ENCODE data around the gene EPO.
"Not testable (repeated sequence)": the region's sequence is repeated elsewhere in the genome, so short reads cannot be mapped to it uniquely, and the experiment has no call there.

The EPO gene

DNA sequence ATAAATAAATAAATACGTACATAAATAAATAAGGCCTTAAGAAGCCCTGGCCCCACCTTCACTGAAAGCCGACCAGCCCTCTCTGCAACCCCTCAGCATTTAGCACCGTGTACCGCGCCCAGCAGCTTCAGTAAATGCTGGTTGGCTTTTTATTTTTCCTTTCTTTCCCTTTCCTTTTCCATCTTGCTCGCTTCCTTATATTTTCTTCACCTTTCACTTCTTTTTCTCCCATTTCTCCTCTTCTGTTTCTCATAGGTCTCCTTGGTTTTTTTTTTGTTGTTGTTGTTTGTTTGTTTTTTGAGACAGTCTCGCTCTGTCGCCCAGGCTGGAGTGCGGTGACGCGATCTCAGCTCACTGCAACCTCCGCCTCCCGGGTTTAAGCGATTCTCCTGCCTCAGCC is 24.3 kb downstream of the EPO start:
- DNase-seq = no peak

DNA sequence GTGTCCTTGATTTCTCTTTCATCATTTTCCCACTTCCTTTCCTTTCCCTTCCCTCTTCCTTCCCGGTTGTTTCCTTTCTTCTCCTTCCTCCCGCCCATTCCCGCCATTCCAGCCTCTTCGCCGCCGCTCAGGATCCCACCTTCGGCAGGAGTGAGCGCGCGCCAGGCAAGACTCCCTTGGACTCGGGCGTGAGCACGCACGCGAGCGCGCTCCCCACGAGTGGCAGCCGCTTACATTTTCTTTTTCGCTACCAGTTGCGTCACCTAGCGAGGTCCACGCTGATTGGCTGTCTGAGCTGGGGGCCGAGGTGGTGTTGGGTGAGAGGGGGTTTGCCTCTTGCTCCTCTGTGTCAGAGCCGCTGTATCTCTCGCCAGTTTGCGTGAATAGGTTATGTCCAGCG is 24.9 kb downstream of the EPO start:
- peak; percentile 42 to 52 for DNase-seq

DNA sequence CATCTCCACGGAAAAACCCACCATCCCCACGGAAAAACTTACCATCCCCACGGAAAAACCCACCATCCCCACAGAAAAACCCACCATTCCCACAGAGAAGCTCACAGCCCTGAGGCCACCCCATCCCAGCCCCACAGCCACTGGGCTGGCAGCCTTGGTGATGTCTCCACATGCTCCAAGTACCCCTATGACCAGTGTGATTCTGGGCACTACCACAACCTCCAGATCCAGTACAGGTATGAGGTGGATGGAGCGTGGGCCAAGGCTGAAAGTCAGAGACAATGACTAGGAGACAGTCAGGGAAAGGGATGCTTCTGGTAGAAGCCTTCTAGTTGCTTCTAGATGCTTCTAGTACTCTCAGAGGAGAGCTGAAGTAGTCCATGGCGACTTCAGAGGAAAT is 32.7 kb downstream of the EPO start:
- DNase-seq = no peak

DNA sequence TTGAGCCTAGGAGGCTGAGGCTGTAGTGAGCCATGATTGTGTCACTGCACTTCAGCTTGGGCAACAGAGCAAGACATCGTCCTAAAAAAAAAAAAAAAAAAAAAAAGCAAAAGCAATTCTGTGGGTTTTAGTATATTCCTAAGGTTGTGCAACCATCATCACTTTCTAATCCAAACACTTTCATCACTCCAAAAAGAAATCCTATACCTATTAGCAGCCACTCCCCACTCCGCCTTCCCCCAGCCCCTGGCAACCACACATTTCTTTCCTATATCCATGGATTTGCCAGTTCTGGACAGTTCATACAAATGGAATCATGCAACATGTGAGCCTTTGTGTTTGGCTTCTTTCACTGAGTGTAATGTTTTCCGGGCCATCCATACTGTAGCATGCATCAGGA is 33.5 kb downstream of the EPO start:
- no peak for DNase-seq

DNA sequence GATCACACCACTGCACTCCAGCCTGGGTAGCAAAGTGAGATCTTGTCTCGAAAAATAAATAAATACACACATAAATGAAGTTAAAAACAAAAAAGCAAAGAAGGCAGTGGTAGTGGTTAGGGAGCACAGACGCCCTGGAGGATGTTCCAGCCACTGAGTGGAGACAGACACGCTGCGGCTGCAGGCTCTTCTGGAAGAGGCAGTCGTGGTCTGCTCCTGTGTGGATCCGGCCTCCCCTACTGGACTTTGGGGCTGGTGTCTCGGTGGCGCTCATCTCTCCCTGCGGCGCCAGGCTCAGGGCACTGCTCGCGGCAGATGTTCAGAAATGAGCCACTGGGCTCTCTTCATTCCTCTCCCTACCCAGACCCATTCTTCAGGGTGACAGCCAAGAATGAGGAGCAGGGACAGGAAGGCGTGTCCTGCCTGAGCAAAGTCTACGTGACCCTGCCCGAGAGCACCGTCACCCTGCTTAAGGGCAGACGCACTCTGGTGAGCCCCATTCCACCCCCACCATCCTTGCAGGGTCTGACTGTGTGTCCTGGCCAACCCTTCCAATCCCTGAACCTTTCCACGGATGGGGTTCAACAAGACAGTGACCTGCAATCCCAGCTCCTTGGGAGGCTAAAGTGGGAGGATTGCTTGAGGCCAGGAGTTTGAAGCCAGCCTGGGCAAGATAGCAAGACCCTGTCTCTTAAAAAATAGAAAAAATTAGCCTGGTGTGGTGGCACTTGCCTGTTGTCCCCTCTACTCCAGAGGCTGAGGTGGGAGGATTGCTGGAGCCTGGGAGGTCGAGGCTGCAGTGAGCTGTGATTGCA is 39.3 kb downstream of the EPO start:
- no peak for DNase-seq

DNA sequence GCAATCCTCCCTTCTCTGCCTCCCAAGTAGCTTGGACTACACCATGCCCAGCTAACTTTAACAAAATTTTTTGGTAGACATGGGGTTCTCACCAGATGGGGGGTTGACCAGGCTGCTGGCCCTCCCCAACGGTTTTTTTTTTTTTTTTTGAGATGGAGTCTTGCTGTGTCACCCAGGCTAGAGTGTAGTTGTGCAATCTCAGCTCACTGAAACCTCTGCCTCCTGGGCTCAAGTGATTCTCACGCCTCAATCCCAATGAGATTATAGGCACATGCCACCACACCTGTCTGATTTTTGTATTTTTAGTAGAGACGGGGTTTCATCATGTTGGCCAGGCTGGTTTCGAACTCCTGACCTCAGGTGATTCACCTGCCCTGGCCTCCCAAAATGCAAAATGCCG is 42.6 kb downstream of the EPO start:
- DNase-seq = not testable (repeated sequence)

DNA sequence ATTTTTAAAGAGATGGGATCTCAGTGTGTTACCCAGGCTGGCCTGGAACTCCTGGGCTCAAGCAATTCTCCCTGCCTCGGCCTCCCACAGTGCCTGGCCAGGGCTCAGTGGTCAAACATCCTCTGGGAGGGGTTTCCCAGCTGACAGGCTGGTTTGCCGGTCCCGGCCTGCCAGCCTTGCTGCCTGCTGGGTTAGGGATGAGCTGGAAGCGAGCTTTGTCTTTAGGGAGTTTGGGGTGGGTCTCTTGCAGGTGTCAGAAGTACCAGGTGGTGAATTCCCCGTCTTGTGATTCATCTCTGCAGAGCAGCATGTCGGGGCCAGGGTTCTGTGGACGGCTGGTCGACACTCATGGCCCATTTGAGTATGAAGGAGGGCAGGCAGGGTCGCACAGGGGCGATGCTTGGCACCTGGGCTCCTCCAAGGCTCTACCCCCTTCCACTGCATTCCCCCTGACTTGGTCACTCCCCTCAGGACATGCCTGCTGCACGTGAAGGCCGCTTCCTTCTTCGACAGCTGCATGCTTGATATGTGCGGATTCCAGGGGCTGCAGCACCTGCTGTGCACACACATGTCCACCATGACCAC is 43.4 kb downstream of the EPO start:
- peak in 1 of 2 experiments; percentile 1 for DNase-seq

DNA sequence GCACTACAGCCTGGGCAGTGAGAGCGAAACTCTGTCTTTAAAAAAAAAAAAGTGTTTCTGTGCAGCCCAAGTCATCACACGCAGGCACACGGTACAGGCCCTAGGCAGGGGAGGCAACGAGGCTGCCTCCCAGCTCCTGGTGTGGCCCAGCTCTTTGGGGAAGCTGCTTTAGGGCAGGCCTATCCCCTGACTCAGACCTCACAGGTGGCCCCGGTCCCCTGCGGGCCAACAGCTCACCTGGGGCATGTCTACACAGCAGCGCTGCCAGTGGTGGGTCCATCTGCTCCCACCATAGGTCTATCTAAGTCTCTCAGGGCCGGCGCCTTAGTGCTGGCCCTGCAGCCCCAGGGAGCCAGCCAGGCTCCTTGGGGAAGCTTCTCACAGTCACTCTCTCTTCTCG is 44.6 kb downstream of the EPO start:
- no peak for DNase-seq

DNA sequence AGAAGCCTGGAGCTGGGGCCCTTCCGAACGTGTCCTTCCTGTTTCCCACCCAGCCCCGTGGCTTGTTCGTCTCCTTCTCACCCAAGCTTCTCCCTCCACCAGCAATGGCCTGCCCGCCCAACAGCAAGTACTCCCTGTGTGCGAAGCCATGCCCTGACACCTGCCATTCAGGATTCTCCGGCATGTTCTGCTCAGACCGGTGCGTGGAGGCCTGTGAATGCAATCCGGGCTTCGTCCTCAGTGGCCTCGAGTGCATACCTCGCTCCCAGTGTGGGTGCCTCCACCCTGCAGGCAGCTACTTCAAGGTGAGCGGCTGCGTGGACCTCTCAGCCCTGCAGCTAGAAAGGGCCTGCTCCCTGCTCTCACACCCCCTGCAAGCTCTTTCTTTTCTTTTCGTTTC is 45.0 kb downstream of the EPO start:
- DNase-seq = no peak

DNA sequence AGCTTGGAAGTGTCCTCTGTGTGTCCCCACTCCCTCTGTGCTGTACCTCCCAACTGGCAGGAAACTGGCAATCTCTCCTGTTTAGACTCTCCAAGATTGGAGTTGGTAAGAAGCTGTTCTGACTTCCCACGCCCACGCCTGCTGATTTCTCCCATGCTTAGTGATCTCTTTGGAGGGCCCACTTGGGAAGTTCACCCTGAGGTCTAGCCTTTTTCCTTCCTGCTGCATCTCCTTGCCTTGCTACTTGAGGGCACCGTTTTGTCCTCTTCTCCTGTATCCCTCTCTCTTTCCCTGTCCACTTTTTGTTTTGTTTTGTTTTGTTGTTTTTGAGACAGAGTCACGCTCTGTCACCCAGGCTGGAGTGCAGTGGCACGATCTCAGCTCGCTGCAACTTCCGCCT is 48.5 kb downstream of the EPO start:
- DNase-seq = no peak

Measured in SHP77 (cell line).